Astrocyte (in vitro differentiated cells and primary cell): ENCODE data around the gene CBX2. TPM values are rescaled to one million over a fixed set of nuclear protein-coding genes. Genes with fewer than 3 reads are reported as not detected.
A peak's percentile ranks its signal among the peaks of the same experiment; 100 is the strongest.

Experiments
- DNase-seq: peaks from one replicate; pipeline ENCODE4 v3.0.0-alpha.2; 2010; ENCODE audit warnings: low read depth
- FAIRE-seq: peaks from 2 replicates; lab custom pipeline; 2011; peaks lifted over from hg19 to GRCh38; lab: Jason Lieb, UNC
- H2AFZ ChIP-seq: 2 replicates; pipeline ENCODE4 v1.6.0; 2012; ENCODE audit warnings: low read depth, low read length, inconsistent platforms
- H3K27ac ChIP-seq: 2 replicates; pipeline ENCODE4 v1.5.1; 2011; ENCODE audit warnings: low read depth, low read length, inconsistent platforms
- H3K27me3 ChIP-seq: 2 replicates; pipeline ENCODE4 v1.6.0; 2011; ENCODE audit warnings: low read length, inconsistent platforms; ENCODE audit not compliant: insufficient read depth
- H3K36me3 ChIP-seq: 2 replicates; pipeline ENCODE4 v1.5.1; 2011; ENCODE audit warnings: low read length, inconsistent platforms; ENCODE audit not compliant: insufficient read depth
- H3K4me1 ChIP-seq: 2 replicates; pipeline ENCODE4 v1.5.1; 2011; ENCODE audit warnings: low read length, inconsistent platforms; ENCODE audit not compliant: insufficient read depth
- H3K4me2 ChIP-seq: 2 replicates; pipeline ENCODE4 v1.6.0; 2012; ENCODE audit warnings: low read length, inconsistent platforms
- H3K4me3 ChIP-seq: 2 replicates; pipeline ENCODE4 v1.5.1; 2011; ENCODE audit warnings: low read depth, mild to moderate bottlenecking, low read length, inconsistent platforms; ENCODE audit not compliant: insufficient read depth
- H3K79me2 ChIP-seq: 2 replicates; pipeline ENCODE4 v1.6.0; 2012; ENCODE audit warnings: mild to moderate bottlenecking, low read length, inconsistent platforms; ENCODE audit not compliant: insufficient read depth
- H3K9ac ChIP-seq: 2 replicates; pipeline ENCODE4 v1.6.0; 2012; ENCODE audit warnings: mild to moderate bottlenecking, low read length, inconsistent platforms
- H3K9me3 ChIP-seq: 2 replicates; pipeline ENCODE4 v1.5.1; 2012; ENCODE audit warnings: low read depth, mild to moderate bottlenecking, low read length, inconsistent platforms; ENCODE audit not compliant: insufficient read depth
- H4K20me1 ChIP-seq: 2 replicates; pipeline ENCODE4 v1.6.0; 2012; ENCODE audit warnings: low read length, inconsistent platforms; ENCODE audit not compliant: insufficient read depth
- H3K27ac Mint-ChIP-seq: one replicate; pipeline ENCODE4 v1.8.0; 2021; ENCODE audit warnings: mild to moderate bottlenecking, mixed read lengths; ENCODE audit not compliant: unreplicated experiment
- H3K27me3 Mint-ChIP-seq: one replicate; pipeline ENCODE4 v1.8.0; 2021; ENCODE audit warnings: low read depth, mixed read lengths; ENCODE audit not compliant: unreplicated experiment
- H3K36me3 Mint-ChIP-seq: one replicate; pipeline ENCODE4 v1.8.0; 2021; ENCODE audit warnings: low read depth, mixed read lengths; ENCODE audit not compliant: unreplicated experiment
- H3K4me1 Mint-ChIP-seq: one replicate; pipeline ENCODE4 v1.8.0; 2021; ENCODE audit warnings: low read depth, mixed read lengths; ENCODE audit not compliant: unreplicated experiment
- H3K4me3 Mint-ChIP-seq: one replicate; pipeline ENCODE4 v1.8.0; 2021; ENCODE audit warnings: mild to moderate bottlenecking, moderate library complexity, mixed read lengths; ENCODE audit not compliant: unreplicated experiment
- H3K9me3 Mint-ChIP-seq: one replicate; pipeline ENCODE4 v1.8.0; 2021; ENCODE audit warnings: mild to moderate bottlenecking, mixed read lengths; ENCODE audit not compliant: unreplicated experiment
- CTCF ChIP-seq: IDR thresholded peaks from 2 replicates; pipeline ENCODE4 v1.5.1; 2011; ENCODE audit warnings: low read depth, mild to moderate bottlenecking, inconsistent platforms, low read length, moderate library complexity; ENCODE audit not compliant: insufficient read depth
- EZH2 ChIP-seq: IDR thresholded peaks from 2 replicates; pipeline ENCODE4 v1.6.1; 2012; ENCODE audit warnings: mild to moderate bottlenecking, low read length, inconsistent platforms; ENCODE audit not compliant: insufficient read depth
- total RNA-seq: library from RNA; stranded (reverse); gene quantifications from 2 replicates; pipeline ENCODE4 v1.2.1, GENCODE V29; 2021

Gene CBX2
- total RNA-seq, 1 donor from 2014 or later = 6.7 TPM

GRCh38 chr17:79803421-79803996, 25.6 kb downstream of the CBX2 start:
- no peak for FAIRE-seq
- no peak for DNase-seq
- no peak for TF ChIP-seq CTCF
- peak; percentile 4 for TF ChIP-seq EZH2

GRCh38 chr17:79803997-79804855, 26.3 kb downstream of the CBX2 start:
- FAIRE-seq (no peak), DNase-seq (no peak)
- H4K20me1 ChIP-seq = peaks cover 12% of the 10 kb centered on the region
- no peak overlapping the region for H3K4me3 Mint-ChIP-seq
- no peaks in the 10 kb centered on the region for H3K36me3 ChIP-seq
- peak overlapping the region; percentile 71 for H3K4me2 ChIP-seq
- TF ChIP-seq EZH2 (peak; percentile 92), CTCF (no peak)
- H2AFZ ChIP-seq = peak overlapping the region; percentile 24
- H3K9me3 ChIP-seq = peaks cover 14% of the 10 kb centered on the region
- no peak overlapping the region for H3K9ac ChIP-seq
- no peak overlapping the region for H3K27ac ChIP-seq
- H3K27ac Mint-ChIP-seq = peak overlapping the region; percentile 34
- H3K4me1 Mint-ChIP-seq = no peaks in the 10 kb centered on the region
- H3K4me1 ChIP-seq = peaks cover 17% of the 10 kb centered on the region
- no peaks in the 10 kb centered on the region for H3K36me3 Mint-ChIP-seq
- peaks cover 80% of the 10 kb centered on the region for H3K27me3 Mint-ChIP-seq
- no peak overlapping the region for H3K4me3 ChIP-seq
- H3K9me3 Mint-ChIP-seq = peaks cover 31% of the 10 kb centered on the region
- H3K79me2 ChIP-seq = no peaks in the 10 kb centered on the region
- H3K27me3 ChIP-seq = peaks cover 97% of the 10 kb centered on the region

More at GRCh38 chr17:79803421-79803996, 25.6 kb downstream of the CBX2 start:
- Histone ChIP-seq H3K9me3 (peaks cover 14% of the 10 kb centered on the region), H3K27ac (no peak overlapping the region), H3K4me2 (no peak overlapping the region), H3K27me3 (peaks cover 97% of the 10 kb centered on the region), H3K4me1 (peaks cover 21% of the 10 kb centered on the region), H3K4me3 (no peak overlapping the region), H3K79me2 (no peaks in the 10 kb centered on the region), H4K20me1 (peaks cover 12% of the 10 kb centered on the region), H2AFZ (no peak overlapping the region), H3K36me3 (no peaks in the 10 kb centered on the region), H3K9ac (no peak overlapping the region)
- H3K27me3 Mint-ChIP-seq = peaks cover 76% of the 10 kb centered on the region
- H3K36me3 Mint-ChIP-seq = no peaks in the 10 kb centered on the region
- H3K4me1 Mint-ChIP-seq = no peaks in the 10 kb centered on the region
- H3K9me3 Mint-ChIP-seq = peaks cover 32% of the 10 kb centered on the region
- no peak overlapping the region for H3K4me3 Mint-ChIP-seq
- H3K27ac Mint-ChIP-seq = no peak overlapping the region
